GM12872 (cell line): Measurements from ENCODE around the gene CHRNA7.

Experiments
- TF ChIP-seq, protein P1 (sequence below): IDR thresholded peaks from 3 replicates; pipeline ENCODE4 v1.5.1; 2011; ENCODE audit warnings: low read depth, mild to moderate bottlenecking, low read length, moderate library complexity; ENCODE audit not compliant: insufficient read depth

Gene CHRNA7

DNA sequence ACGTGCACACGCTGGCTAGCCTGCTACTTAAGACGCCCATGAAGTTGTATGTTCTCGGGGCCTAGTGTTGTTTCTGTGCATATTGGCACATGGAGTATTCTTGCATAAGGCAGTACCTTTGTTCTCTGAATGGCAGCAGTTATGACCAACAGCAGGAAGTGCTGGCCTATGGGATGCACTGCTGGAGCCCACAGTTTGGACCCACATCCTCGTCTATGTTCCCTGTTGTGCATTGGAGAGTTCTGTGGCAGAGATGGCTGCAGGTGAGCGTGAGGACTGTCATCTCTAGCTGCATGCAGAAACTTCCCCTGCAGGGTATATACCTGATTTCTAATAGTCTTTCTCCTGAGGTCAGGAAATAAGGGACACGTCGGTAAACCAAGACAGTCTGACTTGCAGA, 81.8 kb downstream of the CHRNA7 start:
- TF ChIP-seq, protein P1, sequence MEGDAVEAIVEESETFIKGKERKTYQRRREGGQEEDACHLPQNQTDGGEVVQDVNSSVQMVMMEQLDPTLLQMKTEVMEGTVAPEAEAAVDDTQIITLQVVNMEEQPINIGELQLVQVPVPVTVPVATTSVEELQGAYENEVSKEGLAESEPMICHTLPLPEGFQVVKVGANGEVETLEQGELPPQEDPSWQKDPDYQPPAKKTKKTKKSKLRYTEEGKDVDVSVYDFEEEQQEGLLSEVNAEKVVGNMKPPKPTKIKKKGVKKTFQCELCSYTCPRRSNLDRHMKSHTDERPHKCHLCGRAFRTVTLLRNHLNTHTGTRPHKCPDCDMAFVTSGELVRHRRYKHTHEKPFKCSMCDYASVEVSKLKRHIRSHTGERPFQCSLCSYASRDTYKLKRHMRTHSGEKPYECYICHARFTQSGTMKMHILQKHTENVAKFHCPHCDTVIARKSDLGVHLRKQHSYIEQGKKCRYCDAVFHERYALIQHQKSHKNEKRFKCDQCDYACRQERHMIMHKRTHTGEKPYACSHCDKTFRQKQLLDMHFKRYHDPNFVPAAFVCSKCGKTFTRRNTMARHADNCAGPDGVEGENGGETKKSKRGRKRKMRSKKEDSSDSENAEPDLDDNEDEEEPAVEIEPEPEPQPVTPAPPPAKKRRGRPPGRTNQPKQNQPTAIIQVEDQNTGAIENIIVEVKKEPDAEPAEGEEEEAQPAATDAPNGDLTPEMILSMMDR = no peak

DNA sequence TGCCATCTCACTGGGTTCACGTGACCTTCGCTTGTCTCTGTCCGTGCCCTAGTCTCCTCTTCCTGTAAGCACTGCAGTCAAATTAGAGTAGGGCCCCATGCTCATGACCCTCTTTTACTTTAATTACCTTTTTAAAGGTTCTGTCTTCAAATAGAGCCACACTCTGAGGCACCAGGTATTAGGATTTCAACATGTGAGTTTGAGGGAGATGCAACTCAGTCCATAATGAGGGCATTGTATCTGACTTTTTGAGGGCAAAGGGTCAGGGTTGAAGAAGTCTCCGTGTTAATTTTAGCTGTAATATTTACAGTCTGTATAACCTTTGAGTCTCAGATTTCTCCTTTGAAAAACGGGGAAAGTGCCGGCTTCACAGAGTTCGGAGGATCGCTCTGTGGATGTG, 82.9 kb downstream of the CHRNA7 start:
- TF ChIP-seq, protein P1 = no peak

DNA sequence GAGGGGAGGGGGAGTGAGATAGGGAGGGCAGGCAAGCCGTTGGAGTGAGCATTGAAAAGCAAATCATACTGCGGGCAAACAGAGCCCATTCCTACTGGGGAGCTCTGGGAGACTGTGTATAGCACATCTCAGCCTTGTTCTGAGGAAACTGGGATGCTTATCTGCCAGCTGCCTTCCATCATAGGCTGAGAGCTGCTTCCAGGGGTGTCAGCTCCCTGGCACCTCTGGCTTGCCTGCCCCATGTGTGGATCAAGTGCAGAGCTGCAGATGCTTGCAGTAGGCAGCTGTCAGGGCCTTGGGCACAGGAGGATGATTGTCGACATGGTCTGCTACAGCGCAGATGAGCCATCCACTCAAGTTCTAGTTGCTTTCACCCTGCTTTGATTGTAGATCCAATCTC, 86.8 kb downstream of the CHRNA7 start:
- TF ChIP-seq, protein P1 = no peak

GRCh38 chr15:32119286-32119685, 89.0 kb downstream of the CHRNA7 start:
- TF ChIP-seq, protein P1 = no peak

GRCh38 chr15:32119694-32120330, 89.5 kb downstream of the CHRNA7 start:
- TF ChIP-seq, protein P1 = no peak

GRCh38 chr15:32120577-32121383, 90.5 kb downstream of the CHRNA7 start:
- TF ChIP-seq, protein P1 = no peak

GRCh38 chr15:32121384-32121695, 91.0 kb downstream of the CHRNA7 start:
- TF ChIP-seq, protein P1 = no peak
